ENCODE results near the gene NPW.

NPW gene

DNA sequence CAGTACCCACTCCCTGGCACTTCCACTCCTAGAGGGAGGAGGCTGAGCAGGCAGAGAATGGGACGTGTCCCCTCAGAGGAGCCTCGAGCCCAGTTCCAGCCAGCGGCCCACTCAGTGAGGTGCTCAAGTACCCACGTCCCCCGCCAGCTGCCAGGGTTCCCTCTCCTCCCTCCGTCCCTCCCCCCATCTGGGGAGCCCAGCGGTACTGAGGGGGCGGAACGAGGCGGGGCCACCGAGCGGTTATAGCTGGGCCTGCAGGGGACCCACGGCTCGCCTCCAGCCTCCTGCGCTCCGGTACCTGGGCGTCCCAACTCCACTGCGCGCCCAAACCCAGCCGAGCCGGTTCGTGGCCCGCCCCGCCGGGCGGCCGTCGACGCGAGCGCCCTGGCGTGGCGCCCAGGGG is at the start of gene NPW:
Gene NPW, plus strand, starts transcription at position 268 of the 403 bp plus-strand sequence.
- no peak within 1 kb of the TSS for H3K4me3 ChIP-seq (ENCODE audit: low read depth, low read length)
- no peak for DNase-seq (ENCODE audit: low read depth)
- TF ChIP-seq MYC (IDR thresholded peaks at IDR 0.05; ENCODE audit: low read depth, low read length), result no peak
- TF ChIP-seq POLR2A (IDR thresholded peaks at IDR 0.05; ENCODE audit: extremely low read depth, insufficient read length), result no peak
- TF ChIP-seq, protein P1, sequence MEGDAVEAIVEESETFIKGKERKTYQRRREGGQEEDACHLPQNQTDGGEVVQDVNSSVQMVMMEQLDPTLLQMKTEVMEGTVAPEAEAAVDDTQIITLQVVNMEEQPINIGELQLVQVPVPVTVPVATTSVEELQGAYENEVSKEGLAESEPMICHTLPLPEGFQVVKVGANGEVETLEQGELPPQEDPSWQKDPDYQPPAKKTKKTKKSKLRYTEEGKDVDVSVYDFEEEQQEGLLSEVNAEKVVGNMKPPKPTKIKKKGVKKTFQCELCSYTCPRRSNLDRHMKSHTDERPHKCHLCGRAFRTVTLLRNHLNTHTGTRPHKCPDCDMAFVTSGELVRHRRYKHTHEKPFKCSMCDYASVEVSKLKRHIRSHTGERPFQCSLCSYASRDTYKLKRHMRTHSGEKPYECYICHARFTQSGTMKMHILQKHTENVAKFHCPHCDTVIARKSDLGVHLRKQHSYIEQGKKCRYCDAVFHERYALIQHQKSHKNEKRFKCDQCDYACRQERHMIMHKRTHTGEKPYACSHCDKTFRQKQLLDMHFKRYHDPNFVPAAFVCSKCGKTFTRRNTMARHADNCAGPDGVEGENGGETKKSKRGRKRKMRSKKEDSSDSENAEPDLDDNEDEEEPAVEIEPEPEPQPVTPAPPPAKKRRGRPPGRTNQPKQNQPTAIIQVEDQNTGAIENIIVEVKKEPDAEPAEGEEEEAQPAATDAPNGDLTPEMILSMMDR (IDR thresholded peaks at IDR 0.05; ENCODE audit: low read depth, low read length), result no peak
- TF ChIP-seq, protein P2, sequence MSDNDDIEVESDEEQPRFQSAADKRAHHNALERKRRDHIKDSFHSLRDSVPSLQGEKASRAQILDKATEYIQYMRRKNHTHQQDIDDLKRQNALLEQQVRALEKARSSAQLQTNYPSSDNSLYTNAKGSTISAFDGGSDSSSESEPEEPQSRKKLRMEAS (IDR thresholded peaks at IDR 0.05; ENCODE audit: low read depth, low read length), result no peak

GRCh38 chr16:1971796-1972489 is 47.6 kb upstream of the NPW start, which contains the start of gene TBL3:
TSS of gene TBL3 (plus strand) at chr16:1972053. CDS start at chr16:1972165, 112 bp downstream.
- peak; percentile 97 for DNase-seq (ENCODE audit: low read depth)
- H3K4me3 ChIP-seq (ENCODE audit: low read depth, low read length), result peak within 1 kb of the TSS; percentile 79
- TF ChIP-seq POLR2A (IDR thresholded peaks at IDR 0.05; ENCODE audit: extremely low read depth, insufficient read length) (peak; percentile 94), MYC (IDR thresholded peaks at IDR 0.05; ENCODE audit: low read depth, low read length) (peak; percentile 84)
- TF ChIP-seq, protein P2 (IDR thresholded peaks at IDR 0.05; ENCODE audit: low read depth, low read length), result peak; percentile 67
- TF ChIP-seq, protein P1 (IDR thresholded peaks at IDR 0.05; ENCODE audit: low read depth, low read length), result no peak

DNA sequence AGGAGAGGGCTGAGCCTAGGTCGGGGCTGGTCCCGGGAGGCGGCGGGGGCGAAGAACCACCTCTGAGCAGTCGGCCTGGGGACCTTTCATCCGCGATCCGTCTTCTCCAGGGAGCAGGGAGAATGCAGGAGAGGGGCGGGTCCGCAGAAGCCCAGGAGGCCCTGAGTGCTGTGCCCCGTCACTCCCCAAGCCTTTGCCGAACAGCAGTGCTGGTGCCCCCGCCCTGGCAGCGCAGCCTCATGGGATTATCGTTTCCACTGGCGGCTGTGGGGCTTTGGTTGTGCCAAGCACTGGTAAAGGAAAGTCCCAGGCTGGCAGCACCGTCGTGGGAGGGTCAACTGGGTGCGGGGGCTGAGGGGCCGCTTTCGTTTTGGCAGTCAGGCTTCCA is 47.1 kb upstream of the NPW start:
- peak; percentile 45 for DNase-seq (ENCODE audit: low read depth)
- TF ChIP-seq POLR2A (IDR thresholded peaks at IDR 0.05; ENCODE audit: extremely low read depth, insufficient read length), result no peak
- TF ChIP-seq, protein P1 (IDR thresholded peaks at IDR 0.05; ENCODE audit: low read depth, low read length), result no peak
- TF ChIP-seq, protein P2 (IDR thresholded peaks at IDR 0.05; ENCODE audit: low read depth, low read length), result no peak
- TF ChIP-seq MYC (IDR thresholded peaks at IDR 0.05; ENCODE audit: low read depth, low read length), result no peak
- H3K4me3 ChIP-seq (ENCODE audit: low read depth, low read length), result peak overlapping the region; percentile 79

GRCh38 chr16:1973461-1974156 is 46.0 kb upstream of the NPW start:
- no peak overlapping the region for H3K4me3 ChIP-seq (ENCODE audit: low read depth, low read length)
- no peak for DNase-seq (ENCODE audit: low read depth)
- TF ChIP-seq, protein P2 (IDR thresholded peaks at IDR 0.05; ENCODE audit: low read depth, low read length), result no peak
- no peak for TF ChIP-seq POLR2A (IDR thresholded peaks at IDR 0.05; ENCODE audit: extremely low read depth, insufficient read length)
- TF ChIP-seq, protein P1 (IDR thresholded peaks at IDR 0.05; ENCODE audit: low read depth, low read length), result no peak
- no peak for TF ChIP-seq MYC (IDR thresholded peaks at IDR 0.05; ENCODE audit: low read depth, low read length)

GRCh38 chr16:1974157-1975070 is 45.2 kb upstream of the NPW start:
- no peak overlapping the region for H3K4me3 ChIP-seq (ENCODE audit: low read depth, low read length)
- DNase-seq (ENCODE audit: low read depth), result no peak
- TF ChIP-seq, protein P1 (IDR thresholded peaks at IDR 0.05; ENCODE audit: low read depth, low read length), result no peak
- TF ChIP-seq POLR2A (IDR thresholded peaks at IDR 0.05; ENCODE audit: extremely low read depth, insufficient read length), result no peak
- TF ChIP-seq, protein P2 (IDR thresholded peaks at IDR 0.05; ENCODE audit: low read depth, low read length), result no peak
- no peak for TF ChIP-seq MYC (IDR thresholded peaks at IDR 0.05; ENCODE audit: low read depth, low read length)

All from NB4 (cell line).